Lower lobe of right lung (tissue), 2 donors: ENCODE data around the gene RELN. TPM values are rescaled to one million over a fixed set of nuclear protein-coding genes. Genes with fewer than 3 reads are reported as not detected.

Experiments
- ATAC-seq, 2 donors: fragments of 200-7000 bp; cut with Tn5 transposase; one replicate each; pipeline ENCODE4 v1.9.1; 2020 to 2022; ENCODE audit warnings: mild to moderate bottlenecking in 2 of 2, moderate library complexity in 2 of 2
- DNase-seq: peaks from one replicate; pipeline ENCODE4 v3.0.0-alpha.2; 2020
- H3K27ac ChIP-seq: fragments of 200-600 bp; one replicate; pipeline ENCODE4 v1.8.0; 2022
- H3K27me3 ChIP-seq: fragments of 200-600 bp; one replicate; pipeline ENCODE4 v1.8.0; 2022; ENCODE audit warnings: low read depth
- H3K36me3 ChIP-seq: fragments of 200-600 bp; one replicate; pipeline ENCODE4 v1.8.0; 2022; ENCODE audit warnings: mild to moderate bottlenecking
- H3K4me1 ChIP-seq: fragments of 200-600 bp; one replicate; pipeline ENCODE4 v1.8.0; 2022
- H3K4me3 ChIP-seq: fragments of 200-600 bp; one replicate; pipeline ENCODE4 v1.8.0; 2022; ENCODE audit warnings: mild to moderate bottlenecking
- H3K9me3 ChIP-seq: fragments of 200-600 bp; one replicate; pipeline ENCODE4 v1.8.0; 2022
- CTCF ChIP-seq: fragments of 200-600 bp; IDR thresholded peaks from one replicate; pipeline ENCODE4 v1.8.0; 2022; ENCODE audit warnings: antibody characterized with exemption, mild to moderate bottlenecking
- intact Hi-C: fragments of 100-400 bp; cut with DNase I; formaldehyde crosslinking; loops from one replicate; pipeline ENCODE4 v1.11.0; 2022
- total RNA-seq: library from RNA; stranded (reverse); fragmentation: NEBNext Ultra II Directional; extraction: Animal tissue kit (Norgen Biotek cat#: 25700); gene quantifications from one replicate; pipeline ENCODE4 v1.2.1, GENCODE V29; 2021
- donor health status: DM: no; HTN: yes; CAD: no; lungs with severe emphysema.

RELN gene
- total RNA-seq, 1 donor from 2014 or later: 3.7 TPM

- TF ChIP-seq CTCF: no peak
- no peaks in the 10 kb centered on the region for H3K9me3 ChIP-seq
- ATAC-seq (no peak), DNase-seq (no peak)
- H3K4me1 ChIP-seq: no peaks in the 10 kb centered on the region
- no peaks in the 10 kb centered on the region for H3K36me3 ChIP-seq
- intact Hi-C loops: no loop called here
- no peak overlapping the region for H3K4me3 ChIP-seq
- no peaks in the 10 kb centered on the region for H3K27me3 ChIP-seq
- no peak overlapping the region for H3K27ac ChIP-seq
Observed at GRCh38 chr7:103796327-103796962, 193.0 kb downstream of the RELN start.

- Histone ChIP-seq H3K27me3 (no peaks in the 10 kb centered on the region), H3K27ac (no peak overlapping the region), H3K4me1 (no peaks in the 10 kb centered on the region), H3K4me3 (no peak overlapping the region), H3K9me3 (no peaks in the 10 kb centered on the region), H3K36me3 (no peaks in the 10 kb centered on the region)
- ATAC-seq: no peak
- intact Hi-C loops: no loop called here
- no peak for TF ChIP-seq CTCF
- DNase-seq: no peak
Observed at GRCh38 chr7:103795787-103796186, 193.7 kb downstream of the RELN start.

GRCh38 chr7:103795107-103795506 lies 194.4 kb downstream of the RELN start:
- no peaks in the 10 kb centered on the region for H3K9me3 ChIP-seq
- ATAC-seq (no peak), DNase-seq (no peak)
- no peaks in the 10 kb centered on the region for H3K27me3 ChIP-seq
- no peaks in the 10 kb centered on the region for H3K4me1 ChIP-seq
- intact Hi-C loops: no loop called here
- H3K36me3 ChIP-seq: no peaks in the 10 kb centered on the region
- no peak overlapping the region for H3K27ac ChIP-seq
- TF ChIP-seq CTCF: no peak
- H3K4me3 ChIP-seq: no peak overlapping the region

GRCh38 chr7:103794424-103794823 lies 195.0 kb downstream of the RELN start:
- H3K27ac ChIP-seq: no peak overlapping the region
- no peaks in the 10 kb centered on the region for H3K9me3 ChIP-seq
- H3K4me3 ChIP-seq: no peak overlapping the region
- no peak for ATAC-seq
- no peaks in the 10 kb centered on the region for H3K27me3 ChIP-seq
- intact Hi-C loops: no loop called here
- TF ChIP-seq CTCF: no peak
- no peak for DNase-seq
- no peaks in the 10 kb centered on the region for H3K4me1 ChIP-seq
- H3K36me3 ChIP-seq: no peaks in the 10 kb centered on the region

- Histone ChIP-seq H3K4me3 (no peak overlapping the region), H3K36me3 (no peaks in the 10 kb centered on the region), H3K27ac (no peak overlapping the region), H3K9me3 (no peaks in the 10 kb centered on the region), H3K27me3 (no peaks in the 10 kb centered on the region), H3K4me1 (no peaks in the 10 kb centered on the region)
- DNase-seq (no peak), ATAC-seq (no peak)
- intact Hi-C loops: no loop called here
- TF ChIP-seq CTCF: no peak
Observed at GRCh38 chr7:103793614-103794013, 195.8 kb downstream of the RELN start.
